ENCODE data around the gene ADGRD2. TPM values are rescaled to one million over a fixed set of nuclear protein-coding genes. Genes with fewer than 3 reads are reported as not detected.

The ADGRD2 gene
- polyA plus RNA-seq, 1 donor (not counting 4 experiments of a cell fraction or from before 2014, with no cell fraction given): not detected

- DNase-seq (ENCODE audit: low read depth, low spot score): no peak
- no peaks in the 10 kb centered on the region for H3K79me2 ChIP-seq (ENCODE audit: control insufficient read depth, insufficient read depth, low read length)
- TF ChIP-seq, protein P1, sequence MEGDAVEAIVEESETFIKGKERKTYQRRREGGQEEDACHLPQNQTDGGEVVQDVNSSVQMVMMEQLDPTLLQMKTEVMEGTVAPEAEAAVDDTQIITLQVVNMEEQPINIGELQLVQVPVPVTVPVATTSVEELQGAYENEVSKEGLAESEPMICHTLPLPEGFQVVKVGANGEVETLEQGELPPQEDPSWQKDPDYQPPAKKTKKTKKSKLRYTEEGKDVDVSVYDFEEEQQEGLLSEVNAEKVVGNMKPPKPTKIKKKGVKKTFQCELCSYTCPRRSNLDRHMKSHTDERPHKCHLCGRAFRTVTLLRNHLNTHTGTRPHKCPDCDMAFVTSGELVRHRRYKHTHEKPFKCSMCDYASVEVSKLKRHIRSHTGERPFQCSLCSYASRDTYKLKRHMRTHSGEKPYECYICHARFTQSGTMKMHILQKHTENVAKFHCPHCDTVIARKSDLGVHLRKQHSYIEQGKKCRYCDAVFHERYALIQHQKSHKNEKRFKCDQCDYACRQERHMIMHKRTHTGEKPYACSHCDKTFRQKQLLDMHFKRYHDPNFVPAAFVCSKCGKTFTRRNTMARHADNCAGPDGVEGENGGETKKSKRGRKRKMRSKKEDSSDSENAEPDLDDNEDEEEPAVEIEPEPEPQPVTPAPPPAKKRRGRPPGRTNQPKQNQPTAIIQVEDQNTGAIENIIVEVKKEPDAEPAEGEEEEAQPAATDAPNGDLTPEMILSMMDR (optimal IDR thresholded peaks at IDR 0.05 in 1 of 3, IDR thresholded peaks at IDR 0.05 in 1 of 3, conservative IDR thresholded peaks at IDR 0.05 in 1 of 3; ENCODE audit: extremely low read depth in 1 of 3, insufficient read depth in 2 of 3, low read length in 3 of 3): no peak
- TF ChIP-seq EZH2 (IDR thresholded peaks at IDR 0.05; ENCODE audit: low read length): no peak
- H3K4me2 ChIP-seq (ENCODE audit: control insufficient read depth, extremely low read depth, insufficient read depth, low read depth, low read length): no peak overlapping the region
- H4K20me1 ChIP-seq (ENCODE audit: control insufficient read depth, extremely low read depth, insufficient read depth, low read length): peaks cover 2% of the 10 kb centered on the region
- no peak overlapping the region for H2AFZ ChIP-seq (ENCODE audit: control insufficient read depth, low read length)
- H3K4me3 ChIP-seq (ENCODE audit: control insufficient read depth in 2 of 3, extremely low read depth in 1 of 3, insufficient read depth in 2 of 3, low read depth in 1 of 3, low read length in 3 of 3): no peak overlapping the region
- H3K27ac ChIP-seq (ENCODE audit: control insufficient read depth, insufficient read depth, low read length): no peak overlapping the region
- no peaks in the 10 kb centered on the region for H3K4me1 ChIP-seq (ENCODE audit: control insufficient read depth, extremely low read depth, insufficient read depth, low read length)
- no peak for FAIRE-seq
- dilution Hi-C loops (cut with MboI; ENCODE audit: extremely low pct_ligation_motif_present, low sequenced_read_pairs): no loop called here
- H3K9ac ChIP-seq (ENCODE audit: control insufficient read depth, extremely low read depth, insufficient read depth, low read length): no peak overlapping the region
- no peaks in the 10 kb centered on the region for H3K9me3 ChIP-seq (ENCODE audit: control insufficient read depth, low read depth, low read length)
- H3K27me3 ChIP-seq (ENCODE audit: control insufficient read depth, extremely low read depth, insufficient read depth, low read length): peaks cover 43% of the 10 kb centered on the region
- no peaks in the 10 kb centered on the region for H3K9me1 ChIP-seq (ENCODE audit: control insufficient read depth, extremely low read depth, insufficient read depth, low read length)
- no peaks in the 10 kb centered on the region for H3K36me3 ChIP-seq (ENCODE audit: control insufficient read depth in 2 of 2, extremely low read depth in 1 of 2, insufficient read depth in 2 of 2, low read length in 2 of 2)
Observed at GRCh38 chr9:124483481-124483880, 33.2 kb downstream of the ADGRD2 start.

DNA sequence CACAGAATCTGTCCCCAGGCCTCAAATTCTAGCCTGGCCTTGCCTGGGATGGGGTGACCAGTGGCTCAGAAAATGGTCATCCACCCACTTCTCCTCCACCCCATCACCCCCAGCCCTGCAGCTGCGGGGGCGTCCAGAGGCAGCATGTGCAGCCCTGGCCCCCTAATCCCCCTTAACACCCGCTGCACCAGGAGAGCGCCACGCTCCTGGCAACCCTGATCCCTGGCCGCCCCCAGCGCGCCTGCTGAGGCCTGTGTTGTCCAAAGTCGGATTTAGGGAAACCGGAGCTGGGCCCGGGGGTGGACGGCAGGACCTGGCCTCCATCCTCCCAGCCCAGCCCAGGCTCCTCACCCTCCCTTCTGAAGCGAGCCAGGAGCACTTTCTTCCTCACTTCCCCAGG, 35.0 kb downstream of the ADGRD2 start:
- TF ChIP-seq, protein P1 (optimal IDR thresholded peaks at IDR 0.05 in 1 of 3, IDR thresholded peaks at IDR 0.05 in 1 of 3, conservative IDR thresholded peaks at IDR 0.05 in 1 of 3; ENCODE audit: extremely low read depth in 1 of 3, insufficient read depth in 2 of 3, low read length in 3 of 3): no peak
- no peak for TF ChIP-seq EZH2 (IDR thresholded peaks at IDR 0.05; ENCODE audit: low read length)
- Histone ChIP-seq H2AFZ (ENCODE audit: control insufficient read depth, low read length) (no peak overlapping the region), H3K4me2 (ENCODE audit: control insufficient read depth, extremely low read depth, insufficient read depth, low read depth, low read length) (no peak overlapping the region), H3K79me2 (ENCODE audit: control insufficient read depth, insufficient read depth, low read length) (no peaks in the 10 kb centered on the region), H3K9me1 (ENCODE audit: control insufficient read depth, extremely low read depth, insufficient read depth, low read length) (no peaks in the 10 kb centered on the region), H3K36me3 (ENCODE audit: control insufficient read depth in 2 of 2, extremely low read depth in 1 of 2, insufficient read depth in 2 of 2, low read length in 2 of 2) (no peaks in the 10 kb centered on the region), H3K9me3 (ENCODE audit: control insufficient read depth, low read depth, low read length) (no peaks in the 10 kb centered on the region), H3K27me3 (ENCODE audit: control insufficient read depth, extremely low read depth, insufficient read depth, low read length) (peaks cover 39% of the 10 kb centered on the region), H3K4me3 (ENCODE audit: control insufficient read depth in 2 of 3, extremely low read depth in 1 of 3, insufficient read depth in 2 of 3, low read depth in 1 of 3, low read length in 3 of 3) (no peak overlapping the region), H3K4me1 (ENCODE audit: control insufficient read depth, extremely low read depth, insufficient read depth, low read length) (no peaks in the 10 kb centered on the region), H4K20me1 (ENCODE audit: control insufficient read depth, extremely low read depth, insufficient read depth, low read length) (no peaks in the 10 kb centered on the region), H3K27ac (ENCODE audit: control insufficient read depth, insufficient read depth, low read length) (no peak overlapping the region), H3K9ac (ENCODE audit: control insufficient read depth, extremely low read depth, insufficient read depth, low read length) (no peak overlapping the region)
- FAIRE-seq (no peak), DNase-seq (ENCODE audit: low read depth, low spot score) (no peak)
- dilution Hi-C loops (cut with MboI; ENCODE audit: extremely low pct_ligation_motif_present, low sequenced_read_pairs): no loop called here

Measured in keratinocyte (primary cell).